RWPE1 (cell line): Measurements from ENCODE around the gene GALNT1.

Source experiments
- CTCF ChIA-PET: fragments of 350-600 bp; sonication (Branson Sonifier 250); formaldehyde crosslinking; extraction: SDS; loops from one replicate; lab custom pipeline; 2021; lab: Yijun Ruan, JAX
- POLR2A ChIA-PET: fragments of 400-600 bp; formaldehyde crosslinking; extraction: SDS; loops from one replicate; lab custom pipeline; 2020; ENCODE audit warnings: antibody characterized with exemption; ENCODE audit not compliant: low non-redundant PET; lab: Yijun Ruan, JAX
- DNase-seq: peaks from one replicate; pipeline ENCODE4 v3.0.0; 2012; ENCODE audit warnings: low spot score
- H3K27ac ChIP-seq: fragments of 450-650 bp; 2 replicates; pipeline ENCODE4 v1.5.1; 2017
- CTCF ChIP-seq: fragments of 450-650 bp; conservative IDR thresholded peaks from 2 replicates; pipeline ENCODE4 v1.5.1; 2017; ENCODE audit warnings: low read depth, mild to moderate bottlenecking

Gene GALNT1

GRCh38 chr18:35713545-35713944, 132.0 kb downstream of the GALNT1 start:
- no peak for TF ChIP-seq CTCF
- CTCF ChIA-PET = interaction anchor here (0.6 kb wide), 2 partner anchors 336 to 847 kb away, joined by 3 read pairs; no protein-coding TSS in a partner anchor
- DNase-seq = no peak
- no peak overlapping the region for H3K27ac ChIP-seq
- POLR2A ChIA-PET = no interaction called here

DNA sequence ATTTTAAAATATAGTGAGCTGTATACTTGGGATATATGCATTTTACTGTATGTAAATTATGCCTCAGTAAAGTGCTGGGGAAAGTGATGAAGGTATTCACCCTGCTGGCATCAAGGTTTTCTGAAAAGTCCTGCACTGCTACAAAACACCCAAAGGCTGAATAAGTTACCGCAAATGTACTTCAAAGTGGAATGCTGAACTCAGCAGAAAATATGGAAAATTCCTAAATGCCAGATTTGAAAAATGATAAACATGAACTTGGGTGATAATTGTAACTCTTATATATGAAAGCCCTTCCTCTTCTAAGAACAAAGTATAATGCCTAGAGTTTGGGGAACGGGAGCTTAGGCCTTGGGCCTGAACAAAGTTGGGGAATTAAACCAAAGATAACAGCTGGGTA, 133.0 kb downstream of the GALNT1 start:
- no peak for TF ChIP-seq CTCF
- CTCF ChIA-PET = no interaction called here
- DNase-seq = no peak
- POLR2A ChIA-PET = no interaction called here
- no peak overlapping the region for H3K27ac ChIP-seq

DNA sequence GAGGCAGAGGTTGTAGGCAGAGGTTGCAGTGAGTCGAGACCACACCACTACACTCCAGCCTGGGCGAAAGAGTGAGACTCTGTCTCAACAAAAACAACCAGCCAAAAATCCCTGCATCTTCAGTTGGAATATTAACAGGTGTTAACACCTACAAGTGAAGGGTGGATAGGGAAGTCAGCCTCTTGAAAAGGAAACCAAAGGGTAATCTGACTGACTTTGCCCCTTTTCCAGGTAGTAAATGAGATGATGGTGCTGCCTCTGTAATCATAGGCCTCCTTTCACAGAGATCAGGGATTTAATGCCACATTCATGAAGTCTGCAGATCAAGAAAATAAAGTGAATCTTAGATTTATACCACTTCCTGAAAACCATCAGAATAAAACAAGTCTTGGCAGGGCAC, 133.6 kb downstream of the GALNT1 start:
- POLR2A ChIA-PET = no interaction called here
- no peak overlapping the region for H3K27ac ChIP-seq

DNA sequence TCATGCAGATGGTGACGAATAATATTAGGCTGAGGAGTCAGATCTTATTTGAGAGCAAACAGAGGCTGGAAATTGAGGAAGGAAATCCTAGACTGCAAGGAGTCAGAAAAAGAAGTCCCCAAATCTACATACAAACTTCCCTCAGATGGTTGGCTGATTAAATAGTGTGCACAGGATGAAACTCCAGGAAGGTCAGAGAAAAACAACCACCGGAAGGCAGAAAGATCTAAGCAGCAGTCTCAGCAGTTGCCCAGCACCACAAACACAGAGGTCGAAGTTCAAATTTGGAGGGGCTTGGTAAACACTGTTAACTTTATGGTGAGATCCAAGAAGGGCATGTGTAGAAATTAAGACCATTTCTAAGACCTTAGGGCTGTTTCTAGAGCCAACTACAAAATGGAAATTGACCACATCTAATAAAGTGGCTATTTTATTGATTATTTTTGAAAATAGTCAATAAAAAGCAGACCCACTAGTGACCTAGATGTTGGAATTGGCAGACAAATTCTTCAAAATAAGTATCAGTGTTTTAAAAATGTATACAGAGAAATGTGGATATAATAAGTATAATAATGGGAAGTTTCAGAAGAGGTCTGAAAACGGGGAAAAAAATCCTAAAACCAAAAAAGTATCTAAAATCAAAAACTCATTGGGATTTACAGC, 134.8 kb downstream of the GALNT1 start:
- H3K27ac ChIP-seq = no peak overlapping the region
- no peak for DNase-seq
- TF ChIP-seq CTCF = no peak
- POLR2A ChIA-PET = no interaction called here
- CTCF ChIA-PET = no interaction called here

More for the DNA sequence above, 133.6 kb downstream of the GALNT1 start:
- TF ChIP-seq CTCF = no peak
- CTCF ChIA-PET = no interaction called here
- no peak for DNase-seq

- no peak overlapping the region for H3K27ac ChIP-seq
- no peak for DNase-seq
- ChIA-PET POLR2A (no interaction called here), CTCF (no interaction called here)
- no peak for TF ChIP-seq CTCF
Measured at GRCh38 chr18:35717182-35717581, 135.6 kb downstream of the GALNT1 start.

DNA sequence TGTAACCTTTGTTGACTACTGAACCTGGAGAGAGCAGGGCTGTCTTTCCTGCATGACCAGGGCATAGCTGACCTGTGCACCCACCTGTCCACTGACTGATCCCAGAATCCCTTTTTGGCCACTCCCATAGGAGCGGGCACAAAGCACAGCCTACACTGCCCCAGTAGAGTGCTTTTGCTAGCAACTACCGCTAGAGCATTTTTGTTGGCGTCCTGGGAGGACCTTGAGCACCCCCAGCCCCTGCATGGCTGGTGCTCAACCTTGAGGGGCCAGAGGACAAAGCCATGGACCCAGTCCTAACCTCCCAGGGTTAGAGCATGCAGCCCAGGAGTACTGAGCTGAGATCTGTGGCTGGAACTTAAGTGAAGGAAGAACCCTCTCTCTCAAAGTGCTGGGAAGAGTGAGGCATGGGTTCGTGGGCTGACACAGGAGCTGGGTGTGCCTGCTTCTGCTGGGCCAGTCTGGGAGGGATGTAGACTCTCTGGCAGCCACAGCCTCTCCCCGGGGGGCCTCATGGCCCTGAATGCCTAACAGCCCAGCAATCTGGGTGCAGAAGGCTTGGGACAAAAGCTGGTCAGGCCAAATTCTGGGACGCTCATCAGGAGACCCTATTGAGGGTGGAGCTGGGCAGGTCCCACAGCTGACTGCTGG, 140.0 kb downstream of the GALNT1 start:
- ChIA-PET POLR2A (no interaction called here), CTCF (no interaction called here)
- no peak overlapping the region for H3K27ac ChIP-seq
- no peak for DNase-seq
- TF ChIP-seq CTCF = no peak
